NK-92 treated with Interleukin-12 subunit alpha and Interleukin-12 subunit beta, amount 100 ng/mL, for 24 hours (cell line): ENCODE results near the gene COMT.
A peak's percentile ranks its signal among the peaks of the same experiment; 100 is the strongest.
"Not testable (repeated sequence)": the region's sequence is repeated elsewhere in the genome, so short reads cannot be mapped to it uniquely, and the experiment has no call there.

Source experiments
- DNase-seq: peaks from one replicate; lab custom pipeline; 2025; lab: John Stamatoyannopoulos, UW

Gene COMT

DNA sequence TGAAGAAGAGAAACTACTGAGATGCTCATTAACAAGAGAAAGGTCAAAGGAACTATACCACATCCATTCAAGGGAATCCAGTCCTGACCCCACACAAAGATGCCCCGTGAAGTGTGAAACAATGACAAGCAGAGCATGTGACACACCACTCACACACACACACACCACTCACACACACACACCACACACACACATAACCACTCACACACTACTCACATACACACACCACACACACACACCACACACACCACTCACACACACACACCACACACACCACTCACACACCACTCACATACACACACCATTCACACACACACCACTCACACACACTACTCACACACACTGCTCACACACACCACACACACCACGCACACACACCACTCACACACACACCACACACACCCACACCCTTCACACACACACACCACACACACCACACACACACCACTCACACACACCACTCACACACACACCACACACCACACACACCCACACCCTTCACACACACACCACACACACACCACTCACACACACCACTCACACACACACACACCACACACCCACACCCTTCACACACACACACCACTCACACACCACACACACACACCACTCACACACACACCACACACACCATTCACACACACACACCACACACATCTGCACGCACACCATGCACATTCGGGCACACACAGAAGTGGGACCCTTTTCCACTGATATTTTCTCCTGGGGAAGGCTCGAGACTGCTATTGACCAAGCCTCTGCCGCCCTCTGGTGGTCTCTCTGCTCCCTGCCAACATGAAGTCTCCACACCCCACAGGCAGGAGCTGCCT, 32.0 kb upstream of the COMT start:
- peak; percentile 29 for DNase-seq

DNA sequence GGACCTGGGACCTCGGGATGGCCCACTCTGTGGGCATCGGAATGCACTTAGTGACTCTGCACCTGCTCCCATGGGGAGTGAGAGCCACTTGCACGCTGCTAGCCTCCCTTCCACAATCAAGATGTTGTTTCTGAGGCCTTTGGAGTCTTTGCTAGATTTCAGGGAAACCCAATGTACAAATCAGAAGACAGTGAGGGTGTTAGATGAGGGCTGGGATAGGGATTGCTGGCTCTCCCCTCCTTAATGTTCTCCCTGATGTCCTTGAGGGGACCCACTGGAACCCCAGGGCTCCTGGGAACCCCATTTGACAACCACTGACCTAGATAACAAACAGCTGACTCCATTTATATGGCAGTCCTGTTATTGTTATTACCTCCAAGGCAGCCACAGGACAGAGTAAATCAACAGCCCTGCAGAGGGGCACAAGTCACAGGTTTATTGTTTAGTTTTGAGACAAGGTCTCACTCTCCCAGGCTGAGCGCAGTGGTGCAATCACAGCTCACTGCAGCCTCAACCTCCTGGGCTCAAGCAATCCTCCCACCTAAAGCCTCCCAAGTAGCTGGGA, 31.3 kb upstream of the COMT start:
- DNase-seq, result no peak

DNA sequence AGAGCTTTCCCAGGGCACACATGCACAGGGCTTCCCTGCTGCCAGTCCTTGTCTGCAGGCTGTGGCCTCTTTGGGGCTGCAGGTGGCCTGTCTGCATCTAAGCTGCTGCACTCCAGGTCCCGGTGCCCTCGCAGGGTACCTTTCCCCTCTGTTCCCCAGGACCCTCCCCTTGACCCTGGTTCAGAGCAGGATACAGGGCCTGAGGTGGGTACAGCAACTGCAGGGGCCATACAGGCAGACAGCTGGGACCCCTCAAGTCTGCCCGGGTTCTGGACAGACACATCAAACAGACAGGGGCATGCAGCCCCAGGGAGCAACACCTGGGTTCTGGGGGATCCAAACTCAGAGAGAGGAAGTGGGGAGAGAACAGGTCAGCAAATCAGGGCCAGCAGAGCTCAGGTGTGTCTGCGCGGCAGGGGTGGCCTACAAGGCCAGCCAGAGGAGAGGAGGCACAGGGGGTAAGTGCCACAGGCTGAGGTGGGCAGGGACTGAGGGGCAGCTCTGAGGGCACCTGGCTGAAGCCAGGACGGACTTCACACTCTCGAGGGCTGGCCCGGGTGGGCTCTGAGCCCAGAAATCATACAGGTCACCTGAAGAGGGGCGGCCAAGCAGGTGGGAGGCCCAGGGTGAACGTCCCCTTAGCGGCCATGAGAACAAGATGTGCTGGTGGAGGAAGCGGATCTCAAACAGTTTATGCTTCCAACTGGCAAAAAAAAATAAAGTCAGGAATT, 29.9 kb upstream of the COMT start:
- DNase-seq, result no peak

DNA sequence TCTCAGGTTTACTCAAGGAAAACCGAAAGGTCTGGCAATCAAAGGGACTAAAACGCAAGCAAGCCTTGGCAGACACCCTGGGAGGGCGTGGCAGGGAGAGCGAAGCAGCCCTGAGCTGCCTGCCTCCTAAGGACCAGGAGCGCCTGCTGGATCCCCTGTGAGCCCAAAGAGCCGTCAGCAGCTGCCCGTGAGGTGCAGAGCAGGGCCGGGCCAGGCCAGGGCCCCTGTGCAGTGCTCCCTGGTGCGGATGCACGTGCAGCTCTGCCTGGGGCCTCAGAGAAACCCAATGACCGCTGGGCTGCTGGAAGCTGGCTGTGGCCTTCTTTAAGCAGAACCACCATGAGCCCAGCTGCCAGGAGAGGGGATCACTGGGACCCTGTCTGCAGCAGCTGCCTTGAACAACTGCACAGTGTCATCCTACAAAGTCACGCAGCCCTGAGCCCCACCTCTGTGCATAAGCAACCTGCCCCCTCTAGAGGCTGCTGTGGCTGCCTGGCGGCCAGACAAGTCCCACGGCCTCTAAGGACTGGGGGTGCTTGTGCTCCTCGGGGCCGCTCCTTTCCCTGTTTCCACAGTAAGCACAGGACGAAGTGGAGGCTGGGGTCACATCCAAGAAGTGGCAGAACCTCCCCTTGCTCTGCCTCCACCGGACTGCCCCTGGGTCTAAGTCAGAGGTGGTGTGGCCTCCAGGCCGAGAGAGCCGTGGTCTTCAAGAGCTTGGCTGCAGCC, 29.1 kb upstream of the COMT start:
- DNase-seq, result no peak

DNA sequence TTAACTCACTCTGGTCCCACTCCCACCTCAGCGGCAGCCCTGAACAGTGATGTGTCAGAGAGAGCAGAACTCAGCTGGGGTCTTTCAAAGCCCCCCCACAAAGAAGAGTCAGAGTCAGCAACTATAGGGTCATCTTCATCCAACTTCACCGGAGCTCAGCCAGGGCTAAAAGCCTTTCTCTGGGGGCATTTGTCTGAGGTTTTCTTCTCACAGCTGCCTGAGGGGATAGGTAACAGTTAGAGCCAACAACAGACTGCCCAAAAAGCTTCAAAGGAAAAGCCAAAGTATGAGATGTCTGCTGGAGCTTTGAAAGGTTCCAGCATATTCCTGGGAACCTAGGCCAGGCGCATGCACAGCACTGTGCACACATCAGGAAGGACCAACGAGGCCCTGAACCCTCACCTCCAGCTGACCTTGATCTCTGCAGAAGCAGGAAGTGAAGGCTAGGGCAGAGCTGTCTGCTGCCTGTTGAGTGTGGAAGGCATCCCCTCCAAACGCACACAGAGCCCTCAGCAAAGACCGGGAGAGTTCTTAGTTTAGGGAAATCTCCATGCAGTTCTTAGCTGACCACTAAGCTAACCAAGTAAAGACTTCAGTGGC, 28.1 kb upstream of the COMT start:
- no peak for DNase-seq

DNA sequence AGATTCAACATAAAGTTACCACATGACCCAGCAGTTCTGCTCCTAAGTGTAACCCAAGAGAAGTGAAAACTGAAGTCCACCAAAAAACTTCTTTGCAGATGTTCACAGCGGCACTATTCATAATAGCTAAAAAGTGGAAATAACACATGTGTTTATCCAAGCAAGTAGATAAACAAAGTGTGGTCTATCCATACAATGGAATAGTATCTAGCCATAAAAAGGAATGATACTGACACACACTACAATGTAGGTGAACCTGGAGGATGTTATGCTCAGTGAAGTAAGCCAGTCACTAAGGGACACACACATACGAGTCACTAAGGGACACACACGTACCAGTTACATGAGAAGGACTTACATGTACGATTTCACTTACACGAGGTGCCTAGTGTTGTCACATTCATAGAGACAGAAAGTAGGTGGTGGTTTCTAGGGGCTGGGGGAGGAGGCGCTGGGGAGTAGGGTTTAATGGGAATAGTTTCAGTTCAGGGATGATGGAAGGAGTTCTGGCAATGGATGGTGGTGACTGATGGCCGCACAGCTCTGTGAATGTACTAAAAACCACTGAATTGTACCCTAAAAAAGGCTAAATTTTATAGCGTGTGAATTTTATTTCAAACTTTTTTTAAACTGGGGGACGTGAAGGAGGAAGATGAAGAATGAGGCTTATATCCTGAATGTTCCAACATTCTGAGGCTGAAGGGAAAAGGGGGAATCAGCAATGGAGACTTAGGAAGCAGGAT, 27.2 kb upstream of the COMT start:
- no peak for DNase-seq

DNA sequence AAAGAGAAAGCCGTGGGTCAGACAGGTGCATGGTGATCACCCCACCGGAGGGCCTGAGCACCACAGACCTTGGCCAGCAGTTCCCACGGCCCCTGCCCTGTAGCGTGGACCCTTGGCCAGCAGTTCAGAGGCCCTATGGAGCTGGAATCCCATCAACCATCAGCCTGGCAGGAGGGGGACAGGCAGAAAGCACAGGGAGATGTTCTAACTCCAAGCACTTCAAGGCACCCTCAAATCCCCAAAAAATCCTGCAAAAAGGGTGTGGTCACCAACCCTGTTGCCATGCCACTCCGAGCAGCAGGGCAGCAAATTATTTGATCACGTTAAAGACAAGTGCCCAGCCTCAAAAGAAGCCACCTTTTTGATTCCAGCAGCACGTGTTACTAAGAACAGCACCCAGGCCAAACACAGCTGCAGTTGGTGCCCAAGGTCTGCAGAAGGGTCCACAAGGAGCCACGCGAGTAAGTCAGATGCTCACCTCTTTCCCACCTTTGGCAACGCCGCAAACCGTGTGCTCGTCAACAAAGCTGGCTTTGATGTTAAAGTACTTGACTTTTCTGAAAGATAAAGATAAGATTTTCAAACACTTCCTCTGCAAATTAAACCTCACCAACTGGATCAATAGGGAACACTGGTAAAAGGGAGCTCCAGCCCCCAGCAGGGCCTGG, 26.2 kb upstream of the COMT start:
- DNase-seq, result no peak

DNA sequence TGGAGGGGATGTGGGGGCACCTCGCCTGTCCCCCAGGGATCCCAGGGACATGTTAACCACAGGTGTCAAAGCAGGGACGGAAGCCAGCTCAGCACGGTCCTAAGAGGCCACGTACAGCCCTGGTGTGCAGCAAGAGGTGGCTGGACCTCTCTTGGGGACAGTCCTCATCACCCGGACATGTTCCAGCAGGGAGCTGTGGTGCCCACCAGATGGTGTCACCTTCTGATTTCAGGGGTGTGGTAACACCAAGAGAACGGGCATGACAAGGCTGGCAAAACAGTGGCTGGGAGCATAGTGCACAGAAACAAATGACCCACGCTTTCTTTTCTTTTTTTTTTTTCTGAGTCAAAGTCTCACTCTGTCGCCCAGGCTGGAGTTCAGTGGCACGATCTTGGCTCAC, 25.6 kb upstream of the COMT start:
- no peak for DNase-seq

DNA sequence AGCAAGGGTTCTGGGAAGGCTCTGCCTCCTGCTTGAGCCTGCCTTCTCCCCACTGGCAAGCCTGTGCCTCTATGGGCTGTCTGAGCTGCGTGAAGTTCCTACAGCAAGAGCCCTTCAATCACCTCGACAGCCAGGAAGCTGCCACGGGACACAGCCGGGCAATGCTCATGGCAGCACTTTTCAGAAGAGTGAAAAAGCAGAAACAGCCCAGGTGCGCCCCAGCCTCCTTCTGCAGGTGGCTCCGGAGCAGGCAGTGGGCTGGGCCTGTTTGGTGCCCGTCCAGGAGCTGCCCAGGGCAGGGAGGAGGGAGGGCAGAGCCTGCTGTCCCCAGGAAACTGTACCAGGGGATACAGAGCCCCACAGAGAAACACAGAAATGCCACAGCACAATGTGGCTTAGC, 24.6 kb upstream of the COMT start:
- no peak for DNase-seq

DNA sequence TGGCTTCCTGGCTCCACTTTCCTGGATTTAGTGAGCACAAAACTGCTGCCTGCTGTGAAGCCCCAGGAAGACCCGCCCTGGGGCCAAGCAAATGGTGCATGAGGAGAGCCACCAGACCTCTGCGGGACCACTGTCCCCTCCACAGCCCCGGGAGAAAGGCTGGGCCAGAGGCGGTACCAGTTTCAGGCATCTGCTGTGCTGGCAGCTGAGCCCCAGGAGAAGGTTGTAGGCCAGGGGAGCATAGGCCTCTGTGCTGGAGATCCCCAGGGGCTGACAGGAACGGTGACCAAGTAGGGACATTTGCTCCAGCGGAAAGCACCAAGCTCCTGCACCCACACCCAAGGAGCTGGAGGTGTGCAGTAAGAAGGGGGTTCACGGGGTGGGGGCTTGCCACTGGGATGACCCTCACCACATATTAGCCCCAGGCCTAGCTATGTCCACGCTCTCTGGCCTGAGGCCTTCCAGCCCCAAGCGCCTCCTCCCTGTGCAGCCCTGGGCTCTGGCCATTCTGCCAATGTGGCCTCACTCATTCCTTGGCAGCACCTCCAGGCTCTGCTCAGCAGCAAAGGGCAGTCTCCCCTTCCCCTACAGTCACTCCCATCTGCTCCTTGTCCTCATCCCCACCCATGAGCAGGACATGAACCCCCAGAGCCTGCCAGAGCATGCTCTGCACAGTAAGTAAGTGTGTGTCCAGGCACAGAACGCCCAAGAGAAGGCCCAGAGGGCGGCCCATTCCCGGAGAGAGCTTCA, 24.0 kb upstream of the COMT start:
- DNase-seq, result no peak

DNA sequence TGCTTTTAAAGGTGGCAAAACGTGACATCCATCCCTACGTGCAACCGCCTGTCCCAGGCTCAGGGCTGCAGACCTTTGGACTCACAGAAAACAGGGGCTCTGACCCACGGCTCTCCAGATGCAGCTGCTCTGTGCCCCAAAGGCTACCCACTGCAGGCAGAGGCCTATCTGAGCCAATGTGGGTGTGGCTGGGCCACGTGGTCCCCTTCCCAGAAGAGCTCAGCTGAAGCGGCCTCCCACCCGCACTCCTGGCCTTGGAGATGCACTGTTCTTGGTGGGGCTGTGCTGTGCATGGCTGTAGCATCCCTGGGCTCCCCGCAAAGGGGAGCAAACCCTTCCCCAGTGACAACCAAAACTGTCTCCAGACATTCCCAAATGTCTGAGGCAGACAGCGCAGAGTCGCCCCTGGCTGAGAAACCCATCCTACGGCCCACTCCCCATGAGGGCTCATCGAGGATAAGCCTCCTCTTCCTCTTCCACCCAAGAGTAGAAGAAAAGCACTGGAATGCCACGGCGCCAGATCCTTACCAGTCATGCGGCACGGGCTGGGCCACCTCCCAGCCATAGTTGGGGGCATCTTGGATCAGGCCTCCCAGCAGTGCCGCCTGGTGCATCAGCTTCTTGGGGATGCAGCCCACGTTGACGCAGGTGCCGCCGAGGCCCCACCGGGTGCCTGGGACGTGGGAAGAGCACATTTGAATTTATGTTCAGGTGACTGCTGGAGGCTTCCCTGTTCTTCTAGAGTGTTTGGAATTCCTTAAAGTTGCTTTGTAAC, 23.1 kb upstream of the COMT start:
- no peak for DNase-seq

DNA sequence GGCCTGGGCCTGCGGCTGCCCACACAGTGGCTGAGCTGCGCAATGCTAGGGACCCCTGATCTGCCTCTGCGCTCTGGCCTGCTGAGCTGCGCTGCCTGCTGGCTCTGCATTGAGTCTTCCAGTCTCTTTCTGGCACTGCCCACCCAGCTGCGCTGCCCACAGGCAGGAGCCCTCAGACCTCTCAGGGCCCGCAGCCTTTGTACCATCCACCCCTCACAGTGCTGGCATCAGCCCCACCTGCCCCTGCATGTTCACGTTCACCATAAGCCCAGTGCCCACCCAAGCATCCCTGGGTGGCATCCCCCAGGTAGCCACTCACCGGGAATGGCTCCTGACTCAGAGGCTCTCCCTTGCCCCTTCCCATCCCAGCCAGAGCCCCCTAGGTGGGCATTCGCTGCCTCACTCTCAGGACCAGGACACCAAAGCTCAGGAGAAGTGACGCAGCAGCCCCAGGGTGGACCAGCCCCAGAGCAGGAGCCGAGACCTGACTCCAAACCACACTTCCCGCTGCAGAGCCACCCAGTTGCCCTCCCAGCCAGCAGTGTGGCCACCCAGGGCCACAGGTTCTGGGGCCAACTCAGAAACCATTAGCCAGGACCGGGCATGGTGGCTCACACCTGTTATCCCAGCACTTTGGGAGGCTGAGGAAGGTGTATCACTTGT, 21.7 kb upstream of the COMT start:
- DNase-seq, result no peak

DNA sequence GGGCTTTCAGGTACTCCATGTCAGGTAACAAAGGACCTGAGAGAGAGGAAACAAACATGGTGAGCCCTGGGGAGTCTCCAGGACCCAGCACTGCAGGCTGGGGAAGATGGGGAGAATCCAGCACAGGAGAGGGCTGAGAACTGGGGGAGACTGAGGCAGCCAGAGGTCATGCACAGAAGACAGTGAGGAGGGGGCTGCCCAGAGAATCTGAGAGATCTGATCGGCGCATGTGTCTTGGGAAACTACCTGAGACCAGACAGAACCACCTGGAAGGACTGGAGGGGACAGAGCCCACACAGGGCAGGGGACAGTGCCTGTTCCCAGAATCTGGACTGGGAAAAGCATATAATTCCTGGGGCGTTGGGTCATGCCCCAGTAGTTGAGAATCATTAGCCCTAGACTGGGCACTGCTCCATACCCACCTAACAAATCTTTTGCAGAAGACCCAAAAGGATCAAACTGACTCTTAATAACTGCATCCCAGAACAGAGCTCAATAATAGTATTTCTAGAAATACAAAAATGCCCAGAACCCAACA, 20.0 kb upstream of the COMT start:
- DNase-seq, result no peak

DNA sequence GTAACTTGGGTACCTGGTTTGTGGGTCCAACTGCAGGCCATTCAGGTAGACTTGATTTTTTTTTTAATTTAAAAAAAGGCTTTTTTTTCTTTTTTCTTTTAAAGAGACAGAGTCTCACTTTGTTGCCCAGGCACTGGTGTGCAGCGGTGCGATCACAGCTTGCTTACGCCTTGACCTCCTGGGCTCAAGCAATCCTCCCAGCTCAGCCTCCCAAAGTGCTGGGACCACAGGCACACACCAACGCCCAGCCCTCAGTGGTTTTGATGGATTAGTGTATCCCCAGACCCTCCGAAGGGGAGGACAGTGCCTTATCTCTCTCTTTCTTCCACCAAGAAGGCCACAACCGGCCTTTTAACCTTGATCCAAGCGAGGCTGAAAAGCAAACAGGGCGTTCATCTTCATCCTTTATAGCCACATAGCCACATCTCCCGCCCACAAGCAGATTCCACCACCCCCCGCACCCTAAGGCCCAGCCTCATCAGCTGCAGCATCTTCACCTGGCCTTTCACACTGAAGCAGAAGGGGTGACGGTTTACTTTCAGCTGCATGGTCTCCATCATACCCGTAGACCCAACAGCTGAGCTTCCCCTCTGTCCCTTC, 17.6 kb upstream of the COMT start:
- no peak for DNase-seq

DNA sequence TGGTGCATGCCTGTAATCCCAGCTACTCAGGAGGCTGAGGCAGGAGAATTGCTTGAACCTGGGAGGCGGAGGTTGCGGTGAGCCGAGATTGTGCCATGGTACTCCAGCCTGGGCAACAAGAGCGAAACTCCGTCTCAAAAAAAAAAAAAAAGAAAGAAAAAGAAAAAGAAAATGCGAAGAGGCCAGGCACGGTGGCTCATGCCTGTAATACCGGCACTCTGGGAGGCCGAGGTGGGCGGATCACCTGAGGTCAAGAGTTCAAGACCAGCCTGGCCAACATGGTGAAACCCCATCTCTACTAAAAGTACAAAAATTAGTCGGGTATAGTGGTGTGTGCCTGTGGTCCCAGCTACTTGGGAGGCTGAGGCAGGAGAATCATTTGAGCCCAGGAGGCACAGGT, 15.5 kb upstream of the COMT start:
- DNase-seq, result not testable (repeated sequence)

DNA sequence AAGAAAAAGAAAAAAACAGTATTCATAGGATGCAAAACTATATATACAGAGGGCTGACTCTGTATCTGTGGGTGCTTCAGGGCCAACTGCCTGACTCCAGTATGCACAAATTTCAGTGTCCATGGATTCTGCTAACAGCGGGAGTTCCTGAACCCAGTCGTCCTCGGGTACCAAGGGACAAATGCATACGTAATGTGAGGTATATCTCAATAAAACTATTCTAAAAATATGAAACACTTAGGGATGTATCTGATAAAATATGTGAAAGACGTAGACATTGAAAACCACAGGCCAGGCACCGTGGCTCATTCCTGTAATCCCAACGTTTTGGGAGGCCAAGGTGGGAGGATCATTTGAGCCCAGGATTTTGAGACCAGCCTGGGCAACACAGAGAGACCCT, 13.9 kb upstream of the COMT start:
- DNase-seq, result no peak

DNA sequence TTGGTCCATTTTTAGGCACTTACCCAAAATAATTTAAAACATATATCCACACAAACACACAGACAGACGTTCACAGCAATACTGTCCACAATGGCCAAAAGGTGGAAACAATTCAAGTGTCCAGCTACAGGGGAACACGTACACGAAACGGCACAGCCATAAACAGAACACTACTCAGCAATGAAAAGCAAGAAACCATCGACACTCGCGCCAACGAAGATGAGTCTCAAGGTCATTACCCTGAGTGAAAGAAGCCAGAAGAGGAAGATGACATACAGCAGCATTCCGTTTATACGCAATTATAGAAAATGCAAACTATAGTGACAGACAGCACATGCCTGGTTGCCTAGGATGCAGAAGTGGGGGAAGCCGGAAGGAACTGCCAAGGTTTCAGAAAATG, 13.4 kb upstream of the COMT start:
- DNase-seq, result no peak
